Erythroblast (primary cell): ENCODE results near the gene MAST4.

Experiments
- GATA1 ChIP-seq: IDR thresholded peaks from 2 replicates; pipeline ENCODE4 v1.6.1; 2011; ENCODE audit warnings: low read depth, mild to moderate bottlenecking, control low read depth, low read length, moderate library complexity
- POLR2A ChIP-seq: IDR thresholded peaks from 2 replicates; pipeline ENCODE4 v1.6.1; 2011; ENCODE audit warnings: mild to moderate bottlenecking, low read length

GRCh38 chr5:66608501-66608900 is 12.3 kb downstream of the MAST4 start:
- TF ChIP-seq POLR2A (no peak), GATA1 (no peak)
